ENCODE data around the gene H2BW2. TPM values are rescaled to one million over a fixed set of nuclear protein-coding genes. Genes with fewer than 3 reads are reported as not detected.

H2BW2 gene
- total RNA-seq (2021), result not detected in 2 replicates
- not detected for Bru-seq, nascent RNA
- BruChase-seq, experiment 1, labeled RNA remaining after a 2-hour chase, result not detected
- BruChase-seq, experiment 2, labeled RNA remaining after a 6-hour chase, result not detected
- long read RNA-seq, result 0 reads

DNA sequence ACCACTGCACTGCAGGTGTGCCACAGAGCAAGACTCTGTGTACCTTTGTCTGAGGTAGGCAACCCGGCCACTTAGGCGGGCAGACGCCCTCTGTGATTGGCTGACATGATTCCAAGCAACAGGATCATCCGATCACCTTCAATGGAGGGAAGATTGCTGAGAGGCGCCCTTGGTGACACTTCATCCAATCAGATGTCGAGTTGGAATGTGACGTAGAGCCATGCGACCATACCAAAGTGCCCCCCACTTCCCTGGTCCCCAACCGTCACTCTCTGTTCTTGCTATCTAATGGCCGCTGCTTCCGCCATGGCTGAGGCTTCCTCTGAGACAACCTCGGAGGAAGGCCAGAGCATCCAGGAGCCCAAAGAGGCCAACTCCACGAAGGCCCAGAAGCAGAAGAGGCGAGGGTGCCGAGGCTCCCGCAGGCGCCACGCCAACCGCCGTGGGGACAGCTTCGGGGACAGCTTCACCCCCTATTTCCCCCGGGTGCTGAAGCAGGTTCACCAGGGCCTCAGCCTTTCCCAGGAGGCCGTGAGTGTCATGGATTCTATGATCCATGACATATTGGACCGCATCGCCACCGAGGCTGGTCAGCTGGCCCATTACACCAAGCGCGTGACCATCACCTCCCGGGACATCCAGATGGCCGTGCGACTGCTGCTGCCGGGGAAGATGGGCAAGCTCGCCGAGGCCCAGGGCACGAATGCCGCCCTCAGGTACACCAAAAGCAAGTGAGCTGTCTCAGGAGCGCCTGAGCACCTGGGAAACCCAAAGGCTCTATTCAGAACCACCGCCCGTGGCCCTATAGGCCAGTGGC lies at the start of gene H2BW2:
H2BW2 (plus strand) TSS at position 268 of the 817 bp plus-strand sequence; CDS start at position 307, 39 bp downstream.
- H3K4me2 ChIP-seq, result no peak within 1 kb of the TSS
- ChIA-PET POLR2A (ENCODE audit: unreplicated experiment) (no interaction called here), CTCF (no interaction called here)
- DNase-seq, result no peak
- no peaks in the 10 kb centered on the region for H3K79me2 ChIP-seq (ENCODE audit: low read depth)
- H2AFZ ChIP-seq, result no peak within 1 kb of the TSS
- H3K9me2 ChIP-seq (ENCODE audit: insufficient read depth), result no peaks in the 10 kb centered on the region
- BruUV-seq (replicated peaks), result no TSS peak
- intact Hi-C loops (cut with micrococcal nuclease; ENCODE audit: unreplicated experiment), result no loop called here
- TF ChIP-seq EZH2 (IDR thresholded peaks at IDR 0.05; ENCODE audit: low read depth) (no peak), CTCF (conservative IDR thresholded peaks at IDR 0.05) (no peak)
- no peaks in the 10 kb centered on the region for H3F3A ChIP-seq (ENCODE audit: insufficient read depth, low read depth)
- no peak within 1 kb of the TSS for H3K27ac ChIP-seq
- no peak within 1 kb of the TSS for H3K4me3 ChIP-seq
- no peaks in the 10 kb centered on the region for H3K4me1 ChIP-seq (replicated peaks; ENCODE audit: insufficient read depth)
- H3K36me3 ChIP-seq (ENCODE audit: low read depth), result no peaks in the 10 kb centered on the region
- no peaks in the 10 kb centered on the region for H4K20me1 ChIP-seq (ENCODE audit: insufficient read depth)
- no peaks in the 10 kb centered on the region for H3K9me3 ChIP-seq (ENCODE audit: insufficient read depth, low read depth)
- H3K27me3 ChIP-seq (ENCODE audit: insufficient read depth, low read depth), result peaks cover 57% of the 10 kb centered on the region

DNA sequence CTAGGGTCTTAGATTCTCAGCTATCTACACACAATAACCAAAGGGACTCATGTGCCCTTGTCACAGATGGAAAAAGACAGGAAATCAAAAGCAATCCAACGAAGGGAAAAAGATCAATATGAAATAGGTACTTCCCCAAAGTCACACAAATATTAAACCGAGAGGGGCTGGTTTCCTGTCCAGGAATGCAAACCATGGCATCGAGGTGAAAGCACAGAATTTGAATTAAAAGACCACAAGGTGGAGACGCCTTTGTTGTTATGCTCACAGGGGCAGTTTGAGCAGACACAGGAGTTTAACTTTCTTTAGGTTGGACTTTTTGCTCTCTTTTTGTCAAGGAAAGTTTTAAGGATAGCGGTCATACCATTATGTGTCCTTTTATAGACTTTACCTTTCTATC lies 40.5 kb upstream of the H2BW2 start:
- CTCF ChIA-PET, result no interaction called here

GRCh38 chrX:104008831-104009230 lies 30.9 kb upstream of the H2BW2 start:
- Histone ChIP-seq H3K27me3 (ENCODE audit: insufficient read depth, low read depth) (peaks cover 82% of the 10 kb centered on the region), H3K27ac (no peak overlapping the region)
- TF ChIP-seq CTCF (conservative IDR thresholded peaks at IDR 0.05) (no peak), EZH2 (IDR thresholded peaks at IDR 0.05; ENCODE audit: low read depth) (no peak)

More for the DNA sequence above, 40.5 kb upstream of the H2BW2 start:
- no peak for TF ChIP-seq CTCF (conservative IDR thresholded peaks at IDR 0.05)
- no peak for TF ChIP-seq EZH2 (IDR thresholded peaks at IDR 0.05; ENCODE audit: low read depth)
- Histone ChIP-seq H3K9me2 (ENCODE audit: insufficient read depth) (no peaks in the 10 kb centered on the region), H3K4me1 (replicated peaks; ENCODE audit: insufficient read depth) (no peaks in the 10 kb centered on the region), H3K27ac (no peak overlapping the region), H3K36me3 (ENCODE audit: low read depth) (no peaks in the 10 kb centered on the region), H3K9me3 (ENCODE audit: insufficient read depth, low read depth) (no peaks in the 10 kb centered on the region), H3K79me2 (ENCODE audit: low read depth) (no peaks in the 10 kb centered on the region), H3K4me2 (no peak overlapping the region), H3K4me3 (no peak overlapping the region), H2AFZ (no peak overlapping the region), H4K20me1 (ENCODE audit: insufficient read depth) (no peaks in the 10 kb centered on the region), H3K27me3 (ENCODE audit: insufficient read depth, low read depth) (peaks cover 75% of the 10 kb centered on the region), H3F3A (ENCODE audit: insufficient read depth, low read depth) (no peaks in the 10 kb centered on the region)
- POLR2A ChIA-PET (ENCODE audit: unreplicated experiment), result no interaction called here
- intact Hi-C loops (cut with micrococcal nuclease; ENCODE audit: unreplicated experiment), result no loop called here
- BruUV-seq (replicated peaks), result no TSS peak
- DNase-seq, result no peak

More at GRCh38 chrX:104008831-104009230, 30.9 kb upstream of the H2BW2 start:
- BruUV-seq (replicated peaks), result no TSS peak
- Histone ChIP-seq H3K9me2 (ENCODE audit: insufficient read depth) (no peaks in the 10 kb centered on the region), H3K4me1 (replicated peaks; ENCODE audit: insufficient read depth) (no peaks in the 10 kb centered on the region), H3F3A (ENCODE audit: insufficient read depth, low read depth) (no peaks in the 10 kb centered on the region), H3K4me2 (no peak overlapping the region), H3K4me3 (no peak overlapping the region), H3K9me3 (ENCODE audit: insufficient read depth, low read depth) (no peaks in the 10 kb centered on the region), H3K36me3 (ENCODE audit: low read depth) (no peaks in the 10 kb centered on the region), H2AFZ (no peak overlapping the region), H3K79me2 (ENCODE audit: low read depth) (no peaks in the 10 kb centered on the region), H4K20me1 (ENCODE audit: insufficient read depth) (no peaks in the 10 kb centered on the region)
- ChIA-PET POLR2A (ENCODE audit: unreplicated experiment) (no interaction called here), CTCF (no interaction called here)
- DNase-seq, result no peak
- intact Hi-C loops (cut with micrococcal nuclease; ENCODE audit: unreplicated experiment), result no loop called here
